GM21526 (cell line): ENCODE data around the gene CFAP43.
A peak's percentile ranks its signal among the peaks of the same experiment; 100 is the strongest.
"Not testable (repeated sequence)": the region's sequence is repeated elsewhere in the genome, so short reads cannot be mapped to it uniquely, and the experiment has no call there.

Source experiments
- ATAC-seq: cut with Tn5 transposase; IDR thresholded peaks from one replicate; pipeline ENCODE4 v1.9.1; 2021; ENCODE audit warnings: moderate library complexity; ENCODE audit not compliant: unreplicated experiment, low FRiP score

CFAP43 gene

DNA sequence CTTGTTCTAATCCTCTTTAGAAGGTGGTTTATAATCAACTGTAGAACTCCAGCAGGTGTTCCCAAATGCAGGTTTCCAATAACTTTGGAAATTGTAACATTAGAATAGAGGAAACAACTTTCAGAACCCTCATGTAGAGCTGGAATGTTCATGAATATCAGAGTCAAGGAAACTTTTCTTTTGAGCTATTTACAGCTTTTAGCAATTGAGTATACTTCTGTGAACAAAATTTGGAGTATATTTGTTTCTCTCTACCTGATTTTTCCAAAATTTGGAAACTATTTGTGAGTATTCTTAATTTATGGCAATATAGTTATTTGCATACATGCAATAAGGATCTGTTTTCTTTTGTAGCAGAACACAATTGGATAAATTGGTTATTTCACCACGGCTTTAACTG, 2.8 kb upstream of the CFAP43 start:
- ATAC-seq, result no peak

GRCh38 chr10:104233817-104234216, 1.7 kb upstream of the CFAP43 start:
- ATAC-seq, result no peak

- ATAC-seq, result peak; percentile 20
Measured at GRCh38 chr10:104232613-104233102, 494 bp upstream of the CFAP43 start.

DNA sequence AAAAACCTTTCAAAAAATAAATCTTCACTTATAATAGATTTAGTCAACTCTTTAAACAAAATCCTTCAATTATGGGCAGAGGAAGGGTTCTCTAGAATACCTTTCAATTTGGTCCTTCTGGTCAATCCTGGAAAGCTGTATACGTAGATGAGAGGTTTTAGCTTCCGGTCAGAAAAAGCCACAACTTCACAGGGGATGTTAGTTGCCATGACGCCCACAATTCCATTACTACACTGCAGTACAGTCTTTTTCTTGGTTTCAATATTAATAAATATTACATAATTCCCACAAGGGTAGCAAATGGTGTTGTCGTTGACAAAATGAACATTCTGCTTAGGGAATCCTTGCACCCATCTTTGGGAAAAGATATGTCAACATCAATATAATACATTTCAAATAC, 1.7 kb downstream of the CFAP43 start:
- no peak for ATAC-seq

GRCh38 chr10:104223304-104223703, 8.9 kb downstream of the CFAP43 start:
- ATAC-seq, result no peak

GRCh38 chr10:104220522-104220921, 11.6 kb downstream of the CFAP43 start:
- ATAC-seq, result no peak

DNA sequence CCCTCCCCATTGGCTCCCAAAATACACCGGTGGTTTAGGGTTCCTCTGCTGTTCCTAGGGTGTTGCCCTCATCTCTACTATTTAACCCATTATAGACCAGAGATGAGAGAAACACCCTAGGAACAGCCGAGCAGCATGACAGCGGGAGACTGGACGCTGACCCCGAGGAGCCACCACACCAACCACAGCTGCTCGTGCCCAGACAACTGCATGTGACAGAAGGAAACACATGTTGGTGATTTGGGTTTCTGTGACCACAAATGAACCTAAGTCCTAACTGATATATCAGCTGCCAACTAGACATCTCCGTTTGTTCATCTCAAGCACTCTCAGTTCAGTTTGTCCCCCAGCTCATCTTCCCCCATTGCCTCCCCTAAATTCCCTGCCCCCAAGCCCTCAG, 13.4 kb downstream of the CFAP43 start:
- no peak for ATAC-seq

DNA sequence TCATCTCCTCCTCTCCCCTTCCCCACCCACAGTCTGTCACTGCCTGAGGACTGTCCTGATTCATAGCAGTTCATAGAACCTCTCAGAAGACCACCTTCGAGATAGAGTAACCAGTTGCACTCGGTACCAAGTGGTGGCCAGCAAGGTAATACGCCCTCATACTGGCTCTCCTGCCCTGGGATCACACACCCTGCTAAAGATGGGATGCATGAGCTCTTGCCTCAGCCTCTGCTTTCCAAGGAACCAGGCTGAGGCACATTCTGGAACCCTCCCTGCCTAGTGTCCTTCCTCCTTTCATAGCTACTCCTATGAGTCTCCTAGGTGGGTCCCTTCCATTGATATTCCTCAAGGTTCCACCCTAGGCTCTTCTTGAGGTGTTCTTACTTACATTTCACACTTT, 15.5 kb downstream of the CFAP43 start:
- ATAC-seq, result no peak

- ATAC-seq, result peak; percentile 59
Measured at GRCh38 chr10:104209575-104210198, 22.5 kb downstream of the CFAP43 start.

DNA sequence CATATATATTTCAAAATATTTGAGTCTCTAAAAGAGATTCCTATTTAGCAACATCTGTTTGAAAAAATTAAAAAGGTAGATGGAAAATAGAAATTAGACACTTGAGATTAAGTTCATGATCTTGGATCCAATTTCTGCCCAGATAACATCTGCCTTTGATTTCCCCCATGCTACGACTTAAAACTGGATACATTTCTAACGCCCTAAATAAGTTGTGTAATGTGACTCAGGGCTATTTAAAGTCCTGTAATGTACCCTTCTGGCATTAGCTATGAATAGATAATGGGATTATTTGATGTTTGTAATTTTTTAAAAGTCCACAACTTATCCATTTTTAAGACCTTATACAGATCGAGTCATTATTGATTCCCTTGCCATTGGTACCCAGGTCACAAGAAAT, 23.4 kb downstream of the CFAP43 start:
- no peak for ATAC-seq

- no peak for ATAC-seq
Measured at GRCh38 chr10:104202231-104202630, 29.9 kb downstream of the CFAP43 start.

DNA sequence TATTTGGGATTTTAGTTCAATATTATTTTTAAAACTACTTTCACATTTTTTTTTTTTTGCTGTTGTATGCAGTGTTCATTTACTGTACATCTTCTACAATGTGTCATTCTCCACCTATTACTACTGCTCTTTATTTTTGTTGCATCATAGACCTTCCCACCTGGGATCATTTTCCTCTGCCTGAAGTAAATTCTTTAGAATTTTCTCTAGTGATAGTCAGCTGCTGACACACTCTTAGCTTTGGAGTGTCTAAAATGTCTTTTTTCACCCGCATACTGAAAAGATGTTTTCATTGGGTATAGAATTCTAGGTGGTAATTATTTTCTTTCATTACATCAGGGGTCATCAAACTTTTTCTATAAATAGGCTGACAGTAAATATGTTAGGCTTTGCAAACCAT, 30.5 kb downstream of the CFAP43 start:
- ATAC-seq, result no peak

DNA sequence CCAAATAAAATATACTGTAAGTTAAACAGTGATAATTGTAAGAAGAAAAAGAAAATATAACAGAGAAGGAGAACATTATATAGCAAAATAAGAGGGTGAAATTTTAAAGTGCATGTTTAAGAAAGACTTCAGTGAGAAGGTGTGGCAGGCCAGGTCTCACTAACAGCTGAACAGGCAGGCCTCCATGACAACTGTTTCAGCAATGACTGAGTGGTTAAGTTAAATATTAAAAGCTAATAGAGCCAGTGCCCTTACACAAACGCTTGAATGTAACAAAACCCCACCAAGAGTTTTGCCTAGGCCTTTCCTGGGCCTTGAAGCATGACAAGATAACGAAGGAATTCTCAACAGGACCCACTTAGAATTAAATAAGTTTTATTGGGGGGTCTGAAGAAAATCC, 32.6 kb downstream of the CFAP43 start:
- ATAC-seq, result no peak

DNA sequence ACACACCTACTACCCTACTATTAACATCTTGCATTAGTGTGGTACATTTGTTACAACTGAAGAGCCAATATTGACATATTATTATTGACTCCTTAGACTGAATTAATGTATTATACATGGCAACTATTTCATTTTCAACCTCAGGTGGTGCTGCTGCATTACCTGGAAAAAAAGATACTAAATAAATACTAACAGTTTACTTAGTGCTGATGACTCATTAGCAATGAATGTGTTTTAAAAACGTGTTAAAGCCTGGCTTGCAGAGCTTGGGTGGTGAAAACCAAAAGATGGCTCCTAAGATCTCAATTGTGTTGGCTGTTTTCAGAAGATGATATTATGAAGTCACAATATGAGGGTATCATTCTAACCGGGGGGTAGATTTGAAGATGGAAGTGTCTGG, 34.8 kb downstream of the CFAP43 start:
- ATAC-seq, result no peak

DNA sequence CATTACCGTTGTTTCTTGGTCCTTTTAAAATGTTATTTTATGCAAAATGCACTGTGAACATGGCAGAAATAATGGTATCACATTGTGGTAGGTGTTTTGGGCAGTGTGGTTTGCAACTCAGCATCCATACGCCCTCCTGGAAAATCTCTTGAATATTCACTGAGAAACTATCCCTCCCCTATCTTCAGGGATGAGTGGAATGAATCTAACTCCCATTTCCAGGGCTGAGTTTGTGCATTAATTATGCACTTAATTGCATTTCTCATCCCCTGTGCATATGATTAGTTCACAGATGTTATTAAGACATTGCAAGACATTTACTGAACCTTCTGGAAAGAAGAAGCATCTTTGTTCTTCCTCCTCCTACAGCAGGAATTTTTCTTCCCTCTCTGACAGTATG, 36.5 kb downstream of the CFAP43 start:
- no peak for ATAC-seq

GRCh38 chr10:104193787-104194186, 38.4 kb downstream of the CFAP43 start:
- no peak for ATAC-seq

DNA sequence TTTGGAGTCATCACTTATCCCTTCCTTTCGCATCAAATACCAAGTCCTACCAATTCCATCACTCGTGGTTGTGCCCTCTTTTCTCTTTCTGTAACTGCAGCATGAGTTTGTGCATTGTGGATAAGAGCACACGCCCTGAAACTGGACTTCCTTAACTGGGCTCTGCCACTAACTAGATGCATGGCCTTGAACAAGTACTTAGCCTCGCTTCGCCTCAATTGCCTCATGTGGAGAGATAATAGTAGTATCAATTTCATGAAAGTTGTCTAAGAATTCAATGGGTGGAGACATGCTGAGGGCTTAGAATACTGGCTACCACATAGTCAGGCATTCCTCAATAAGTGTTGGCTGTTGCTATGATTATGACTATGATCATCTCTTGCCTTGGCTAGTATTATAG, 41.5 kb downstream of the CFAP43 start:
- ATAC-seq, result no peak

- no peak for ATAC-seq
Measured at GRCh38 chr10:104183682-104184081, 48.5 kb downstream of the CFAP43 start.

- not testable (repeated sequence) for ATAC-seq
Measured at GRCh38 chr10:104174136-104174535, 58.0 kb downstream of the CFAP43 start.

DNA sequence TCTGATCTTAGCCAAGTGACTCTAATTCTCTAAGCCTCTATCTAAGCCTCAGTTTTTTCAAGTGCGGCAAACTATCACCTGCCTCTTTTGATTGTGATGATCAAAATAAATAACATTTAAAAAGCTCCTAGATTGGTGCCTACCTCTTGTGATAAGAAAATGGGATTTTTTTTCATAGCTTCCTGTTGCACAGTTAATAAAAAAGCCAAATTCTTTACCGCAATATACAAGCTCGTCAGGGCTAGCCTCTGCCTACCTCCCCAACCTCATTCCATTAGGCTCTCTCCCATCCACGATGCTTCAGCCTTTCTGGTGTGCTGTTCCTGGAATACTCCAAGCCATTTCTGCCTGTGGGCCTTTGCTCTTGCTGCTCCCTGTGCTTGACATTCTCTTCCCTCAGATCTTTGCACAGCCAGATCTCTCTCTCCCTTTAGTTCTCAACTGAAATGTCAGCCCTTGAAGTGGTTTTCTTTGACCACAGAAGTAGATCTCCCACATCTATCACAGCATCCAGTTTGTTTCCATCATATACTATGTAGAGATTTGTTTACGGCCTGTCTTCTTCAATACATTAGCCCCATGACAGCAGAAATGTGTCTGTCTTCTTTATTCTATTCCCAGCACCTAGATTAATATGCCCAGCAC, 61.4 kb downstream of the CFAP43 start:
- ATAC-seq, result no peak

- ATAC-seq, result no peak
Measured at GRCh38 chr10:104155591-104155990, 76.6 kb downstream of the CFAP43 start.

GRCh38 chr10:104151737-104152136, 80.4 kb downstream of the CFAP43 start:
- ATAC-seq, result no peak
